ENCODE data around the gene IL3. TPM values are rescaled to one million over a fixed set of nuclear protein-coding genes. Genes with fewer than 3 reads are reported as not detected.
A peak's percentile ranks its signal among the peaks of the same experiment; 100 is the strongest.

The IL3 gene, protein sequence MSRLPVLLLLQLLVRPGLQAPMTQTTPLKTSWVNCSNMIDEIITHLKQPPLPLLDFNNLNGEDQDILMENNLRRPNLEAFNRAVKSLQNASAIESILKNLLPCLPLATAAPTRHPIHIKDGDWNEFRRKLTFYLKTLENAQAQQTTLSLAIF
- not detected for polyA plus RNA-seq (2012; ENCODE audit: low read depth, missing spikeins)

DNA sequence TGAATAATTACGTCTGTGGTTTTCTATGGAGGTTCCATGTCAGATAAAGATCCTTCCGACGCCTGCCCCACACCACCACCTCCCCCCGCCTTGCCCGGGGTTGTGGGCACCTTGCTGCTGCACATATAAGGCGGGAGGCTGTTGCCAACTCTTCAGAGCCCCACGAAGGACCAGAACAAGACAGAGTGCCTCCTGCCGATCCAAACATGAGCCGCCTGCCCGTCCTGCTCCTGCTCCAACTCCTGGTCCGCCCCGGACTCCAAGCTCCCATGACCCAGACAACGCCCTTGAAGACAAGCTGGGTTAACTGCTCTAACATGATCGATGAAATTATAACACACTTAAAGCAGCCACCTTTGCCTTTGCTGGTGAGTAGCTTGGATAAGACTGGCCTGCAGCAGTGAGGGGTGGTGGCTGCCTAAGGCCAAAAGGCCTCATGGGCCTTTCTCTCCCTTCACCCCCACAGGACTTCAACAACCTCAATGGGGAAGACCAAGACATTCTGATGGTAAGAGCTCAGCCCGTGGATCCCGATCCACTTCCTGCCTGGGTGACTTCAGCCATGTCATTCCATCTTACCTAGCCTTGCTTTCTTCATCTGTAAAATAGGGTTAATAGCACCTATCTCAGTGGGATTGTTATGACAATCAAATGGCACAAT is at the start of gene IL3:
Gene IL3, plus strand, starts transcription at position 155 of the 661 bp plus-strand sequence. Its CDS starts 52 bp downstream, at position 207.
- DNase-seq (ENCODE audit: insufficient read length, low spot score): peak; percentile 1
- no peak for FAIRE-seq
- TF ChIP-seq POLR2A (IDR thresholded peaks at IDR 0.05; ENCODE audit: low read depth, low read length) (no peak), PAX5 (IDR thresholded peaks at IDR 0.05; ENCODE audit: insufficient read depth, low read length, severe bottlenecking) (no peak), POLR2AphosphoS5 (IDR thresholded peaks at IDR 0.05; ENCODE audit: low read depth, low read length) (no peak), POU2F2 (IDR thresholded peaks at IDR 0.05; ENCODE audit: low read depth, low read length) (no peak), SPI1 (IDR thresholded peaks at IDR 0.05; ENCODE audit: low read depth, low read length) (no peak), TAF1 (IDR thresholded peaks at IDR 0.05; ENCODE audit: low read depth, low read length) (no peak)

DNA sequence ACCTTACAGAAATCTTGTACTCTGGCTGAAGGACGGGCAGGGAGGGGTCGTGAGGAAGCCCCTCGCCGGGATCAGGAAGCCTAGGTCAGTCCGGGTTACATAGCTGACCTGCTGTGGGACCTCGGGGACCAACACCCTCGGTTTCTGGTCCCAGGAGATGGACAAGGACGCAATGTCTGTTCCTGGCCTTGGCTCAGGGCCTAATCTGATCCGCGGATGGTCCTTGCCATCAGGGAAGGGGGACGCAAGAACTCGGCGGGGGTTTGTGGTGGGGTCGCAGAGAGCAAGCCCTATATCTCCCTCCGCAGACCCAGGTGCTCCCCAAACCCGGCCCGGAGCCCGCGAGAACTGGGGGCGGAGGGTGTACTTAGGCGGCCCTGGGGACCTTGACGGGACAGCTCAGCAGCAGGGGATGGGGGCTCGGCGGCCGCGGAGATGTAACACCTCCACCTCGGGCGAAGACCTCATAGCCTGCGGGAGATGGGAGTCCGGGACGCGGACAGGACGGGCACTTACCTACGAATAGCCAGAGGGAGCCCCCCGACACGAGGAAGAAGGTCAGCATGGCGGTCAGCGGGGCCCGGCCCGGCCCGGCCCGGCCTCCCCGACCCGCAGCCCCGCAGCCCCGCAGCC is 49.4 kb upstream of the IL3 start:
- no peak for TF ChIP-seq POLR2AphosphoS5 (IDR thresholded peaks at IDR 0.05; ENCODE audit: low read depth, low read length)
- TF ChIP-seq TAF1 (IDR thresholded peaks at IDR 0.05; ENCODE audit: low read depth, low read length): no peak
- TF ChIP-seq POLR2A (IDR thresholded peaks at IDR 0.05; ENCODE audit: low read depth, low read length): no peak
- no peak for TF ChIP-seq PAX5 (IDR thresholded peaks at IDR 0.05; ENCODE audit: insufficient read depth, low read length, severe bottlenecking)
- no peak for TF ChIP-seq SPI1 (IDR thresholded peaks at IDR 0.05; ENCODE audit: low read depth, low read length)
- no peak for TF ChIP-seq POU2F2 (IDR thresholded peaks at IDR 0.05; ENCODE audit: low read depth, low read length)
- no peak for DNase-seq (ENCODE audit: insufficient read length, low spot score)
- no peak for FAIRE-seq

DNA sequence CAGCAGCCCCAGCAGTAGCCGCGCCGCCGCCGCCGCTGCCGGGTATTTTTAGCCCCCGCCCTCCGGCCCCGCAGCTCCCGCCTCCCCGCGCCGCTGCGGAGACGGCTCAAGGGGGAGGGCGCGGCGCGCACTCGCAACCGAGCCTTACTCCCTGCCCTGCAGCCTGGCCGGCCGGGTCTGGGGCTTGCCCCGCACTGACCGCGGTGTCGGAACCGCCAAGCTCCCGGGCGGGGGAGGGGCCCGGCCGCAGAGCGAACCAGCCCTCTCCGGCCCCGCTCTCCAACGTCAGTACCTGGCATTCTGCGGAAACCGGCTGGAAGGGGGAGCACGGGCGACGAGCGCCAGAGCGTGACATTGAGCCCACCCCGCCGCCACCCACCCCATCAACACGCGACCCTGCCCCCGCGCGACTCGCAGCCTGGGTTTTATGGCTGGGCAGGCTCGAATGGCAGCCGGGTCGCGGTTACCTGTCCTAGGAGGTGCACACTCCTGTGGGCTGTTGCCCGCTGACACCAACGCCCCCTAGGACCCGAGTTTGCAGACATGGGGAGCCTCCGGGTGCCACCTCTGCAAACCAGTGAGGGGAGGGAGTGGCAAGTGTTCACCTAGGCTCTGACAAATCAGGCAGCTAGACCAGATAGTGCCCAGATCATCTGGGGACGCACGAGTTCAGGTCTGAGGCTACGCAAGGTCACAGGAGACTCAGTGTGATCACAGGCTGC is 48.7 kb upstream of the IL3 start, which contains the start of gene ACSL6:
Gene ACSL6, minus strand, starts transcription at position 37 of the 722 bp plus-strand sequence. CDS start 105 bp downstream, outside the sequence.
- FAIRE-seq (no peak), DNase-seq (ENCODE audit: insufficient read length, low spot score) (no peak)
- TF ChIP-seq TAF1 (IDR thresholded peaks at IDR 0.05; ENCODE audit: low read depth, low read length): no peak

DNA sequence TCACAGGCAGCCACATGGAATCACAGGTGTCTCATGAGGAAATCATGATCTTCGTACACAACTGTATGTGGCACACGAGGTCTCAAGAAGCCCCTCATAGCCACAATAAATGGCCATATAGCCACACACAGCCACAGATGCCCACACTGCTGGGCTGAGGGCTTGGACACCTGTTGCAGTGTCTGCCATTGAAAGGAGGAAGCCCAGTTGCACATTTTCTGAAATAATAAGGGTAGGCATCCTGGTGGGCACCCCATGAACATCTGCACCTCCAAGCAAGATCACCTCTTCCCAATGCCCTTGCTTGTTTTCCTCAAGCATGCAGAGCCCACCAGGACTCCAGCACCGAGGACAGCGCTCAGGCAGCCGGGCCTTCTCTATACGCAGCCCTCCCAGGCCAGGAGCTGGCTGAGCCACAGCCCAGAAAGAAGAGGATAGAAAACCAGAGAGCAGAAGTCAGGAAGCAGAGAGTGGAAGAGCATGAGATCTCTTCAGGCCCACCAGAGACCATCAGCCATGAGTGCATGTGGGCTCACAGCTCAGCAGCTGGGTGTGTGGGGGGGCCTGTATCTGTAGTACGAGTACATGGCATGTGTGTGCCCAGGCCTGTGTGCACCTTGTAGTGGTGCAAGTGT is 48.0 kb upstream of the IL3 start:
- FAIRE-seq: peak; percentile 59
- DNase-seq (ENCODE audit: insufficient read length, low spot score): no peak
- no peak for TF ChIP-seq POU2F2 (IDR thresholded peaks at IDR 0.05; ENCODE audit: low read depth, low read length)
- TF ChIP-seq TAF1 (IDR thresholded peaks at IDR 0.05; ENCODE audit: low read depth, low read length): no peak
- TF ChIP-seq PAX5 (IDR thresholded peaks at IDR 0.05; ENCODE audit: insufficient read depth, low read length, severe bottlenecking): no peak
- no peak for TF ChIP-seq POLR2A (IDR thresholded peaks at IDR 0.05; ENCODE audit: low read depth, low read length)
- TF ChIP-seq POLR2AphosphoS5 (IDR thresholded peaks at IDR 0.05; ENCODE audit: low read depth, low read length): no peak
- TF ChIP-seq SPI1 (IDR thresholded peaks at IDR 0.05; ENCODE audit: low read depth, low read length): no peak

DNA sequence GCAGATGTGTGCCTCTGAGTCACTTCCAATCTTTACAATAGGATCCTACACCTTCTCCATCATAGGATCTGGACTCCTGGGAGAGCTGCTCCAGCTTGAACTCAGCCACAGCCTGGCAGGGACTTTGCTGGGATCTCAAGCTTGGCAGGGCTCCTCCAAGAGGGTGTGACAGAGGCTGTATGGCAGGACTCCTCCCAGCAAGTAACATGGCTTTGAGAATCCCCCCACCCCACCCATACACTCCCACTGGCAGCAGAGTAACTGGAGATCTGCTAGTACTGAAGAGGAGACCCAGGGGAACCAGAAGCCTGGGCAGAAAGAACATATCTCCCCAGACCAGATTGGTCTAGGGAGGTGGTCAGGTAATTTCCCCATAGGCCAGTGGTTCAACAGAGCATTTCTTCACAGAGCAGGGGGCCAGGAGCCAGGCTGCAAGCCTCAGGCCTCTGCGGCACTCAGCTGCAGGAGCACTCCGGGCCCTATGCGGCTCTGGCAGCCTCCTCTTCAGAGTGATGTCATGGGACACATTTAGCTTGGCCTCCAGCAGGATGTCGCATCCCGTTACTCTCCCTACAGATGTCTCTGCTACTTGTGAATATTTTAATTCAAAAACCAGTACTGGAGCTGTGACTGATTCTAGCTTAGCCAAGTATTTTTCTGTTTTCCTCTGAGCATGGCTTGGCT is 47.3 kb upstream of the IL3 start:
- no peak for DNase-seq (ENCODE audit: insufficient read length, low spot score)
- no peak for FAIRE-seq

DNA sequence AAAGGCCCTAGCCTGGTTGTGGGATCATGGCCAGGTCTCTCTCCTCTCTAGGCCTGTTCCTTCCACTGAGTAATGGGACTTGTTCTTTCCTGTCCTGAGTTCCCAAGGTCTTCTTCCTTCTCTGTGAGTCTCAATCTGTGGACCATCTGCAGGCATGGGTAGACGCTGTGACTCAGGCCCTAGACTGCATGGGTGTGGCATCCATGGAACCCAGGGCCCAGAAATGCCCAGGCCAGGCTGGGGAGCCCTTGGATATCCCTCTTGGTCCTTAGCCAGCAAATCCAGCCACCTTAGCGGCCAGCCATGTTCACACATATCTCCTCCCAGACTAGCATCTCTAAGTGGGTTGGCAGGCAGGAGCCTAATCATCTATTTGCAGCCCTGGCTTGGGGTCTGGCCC is 46.7 kb upstream of the IL3 start:
- no peak for TF ChIP-seq TAF1 (IDR thresholded peaks at IDR 0.05; ENCODE audit: low read depth, low read length)
- no peak for TF ChIP-seq SPI1 (IDR thresholded peaks at IDR 0.05; ENCODE audit: low read depth, low read length)
- no peak for TF ChIP-seq PAX5 (IDR thresholded peaks at IDR 0.05; ENCODE audit: insufficient read depth, low read length, severe bottlenecking)
- TF ChIP-seq POU2F2 (IDR thresholded peaks at IDR 0.05; ENCODE audit: low read depth, low read length): no peak
- no peak for TF ChIP-seq POLR2AphosphoS5 (IDR thresholded peaks at IDR 0.05; ENCODE audit: low read depth, low read length)
- TF ChIP-seq POLR2A (IDR thresholded peaks at IDR 0.05; ENCODE audit: low read depth, low read length): no peak
- DNase-seq (ENCODE audit: insufficient read length, low spot score) (no peak), FAIRE-seq (no peak)

More for the DNA sequence above, 47.3 kb upstream of the IL3 start:
- TF ChIP-seq TAF1 (IDR thresholded peaks at IDR 0.05; ENCODE audit: low read depth, low read length) (no peak), SPI1 (IDR thresholded peaks at IDR 0.05; ENCODE audit: low read depth, low read length) (no peak), POU2F2 (IDR thresholded peaks at IDR 0.05; ENCODE audit: low read depth, low read length) (no peak), POLR2A (IDR thresholded peaks at IDR 0.05; ENCODE audit: low read depth, low read length) (no peak), POLR2AphosphoS5 (IDR thresholded peaks at IDR 0.05; ENCODE audit: low read depth, low read length) (no peak), PAX5 (IDR thresholded peaks at IDR 0.05; ENCODE audit: insufficient read depth, low read length, severe bottlenecking) (no peak)

DNA sequence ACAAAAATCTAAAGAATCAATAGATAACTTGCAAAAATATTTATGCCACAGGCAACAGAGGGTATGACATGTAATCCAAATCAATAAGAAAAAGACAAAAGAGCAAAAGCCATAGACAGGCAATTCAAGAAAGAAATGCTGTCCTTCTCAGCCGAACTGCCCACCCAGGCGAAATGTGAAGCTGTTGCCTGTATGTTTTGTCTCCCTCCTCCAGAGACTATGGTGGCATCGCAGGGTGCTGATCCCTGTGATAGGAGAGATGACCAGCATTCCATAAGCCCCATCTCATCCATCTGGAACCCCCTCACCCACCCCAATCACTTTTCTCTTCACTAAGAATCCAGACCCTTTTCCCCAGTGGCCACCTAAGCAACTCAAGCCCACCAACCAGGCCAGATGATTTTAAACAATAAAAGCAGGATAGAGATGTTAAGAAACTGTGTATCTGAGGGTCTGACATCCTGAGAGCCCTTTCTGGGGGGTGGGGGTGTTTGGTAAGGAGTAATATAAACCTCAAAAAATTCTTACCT is 43.7 kb upstream of the IL3 start:
- no peak for FAIRE-seq
- TF ChIP-seq SPI1 (IDR thresholded peaks at IDR 0.05; ENCODE audit: low read depth, low read length): no peak
- no peak for TF ChIP-seq TAF1 (IDR thresholded peaks at IDR 0.05; ENCODE audit: low read depth, low read length)
- TF ChIP-seq POU2F2 (IDR thresholded peaks at IDR 0.05; ENCODE audit: low read depth, low read length): no peak
- no peak for TF ChIP-seq POLR2AphosphoS5 (IDR thresholded peaks at IDR 0.05; ENCODE audit: low read depth, low read length)
- TF ChIP-seq POLR2A (IDR thresholded peaks at IDR 0.05; ENCODE audit: low read depth, low read length): no peak
- TF ChIP-seq PAX5 (IDR thresholded peaks at IDR 0.05; ENCODE audit: insufficient read depth, low read length, severe bottlenecking): no peak
- DNase-seq (ENCODE audit: insufficient read length, low spot score): no peak

DNA sequence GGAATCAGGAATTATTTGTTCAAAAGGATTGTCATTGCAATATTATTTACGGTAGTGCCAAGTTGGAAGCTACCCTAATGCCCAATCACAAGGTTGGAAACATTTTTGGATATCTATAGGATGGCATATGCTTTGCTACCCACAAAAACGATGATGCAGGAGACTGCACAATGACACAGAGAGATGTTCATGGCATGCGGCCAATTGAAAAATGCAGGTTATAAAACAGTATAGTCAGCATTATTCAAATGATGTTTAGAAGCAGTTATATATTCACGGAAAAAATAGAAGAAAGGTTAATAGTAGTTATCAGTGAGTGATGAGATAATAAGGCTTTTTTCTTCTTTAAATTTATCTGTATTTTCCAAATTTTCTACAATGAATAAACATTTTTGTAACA is 43.1 kb upstream of the IL3 start:
- FAIRE-seq (peak; percentile 68), DNase-seq (ENCODE audit: insufficient read length, low spot score) (no peak)
- TF ChIP-seq TAF1 (IDR thresholded peaks at IDR 0.05; ENCODE audit: low read depth, low read length): no peak
- no peak for TF ChIP-seq POLR2AphosphoS5 (IDR thresholded peaks at IDR 0.05; ENCODE audit: low read depth, low read length)
- TF ChIP-seq POLR2A (IDR thresholded peaks at IDR 0.05; ENCODE audit: low read depth, low read length): no peak
- TF ChIP-seq SPI1 (IDR thresholded peaks at IDR 0.05; ENCODE audit: low read depth, low read length): no peak
- TF ChIP-seq POU2F2 (IDR thresholded peaks at IDR 0.05; ENCODE audit: low read depth, low read length): no peak
- no peak for TF ChIP-seq PAX5 (IDR thresholded peaks at IDR 0.05; ENCODE audit: insufficient read depth, low read length, severe bottlenecking)

Measured in GM12891 (cell line).